Jurkat, Clone E6-1 (cell line): ENCODE data around the gene RIT1.
"Not testable (repeated sequence)": the region's sequence is repeated elsewhere in the genome, so short reads cannot be mapped to it uniquely, and the experiment has no call there.

ENCODE experiments used
- DNase-seq: peaks from one replicate; pipeline ENCODE4 v3.0.0-alpha.2; 2011; ENCODE audit warnings: low read depth, low spot score
- H3K4me3 ChIP-seq: 2 replicates; pipeline ENCODE4 v1.5.1; 2011; ENCODE audit warnings: mild to moderate bottlenecking, low read length, control low read depth, moderate library complexity

Gene RIT1

GRCh38 chr1:155934097-155934935 is 23.2 kb upstream of the RIT1 start, which contains the start of gene KHDC4:
Gene KHDC4 (minus strand): TSS chr1:155934413. CDS start chr1:155934373, 40 bp downstream.
- H3K4me3 ChIP-seq: peak within 1 kb of the TSS; percentile 98
- peak; percentile 99 for DNase-seq

GRCh38 chr1:155933591-155934096 is 22.5 kb upstream of the RIT1 start:
- DNase-seq: no peak

GRCh38 chr1:155932487-155932886 is 21.3 kb upstream of the RIT1 start:
- DNase-seq: no peak
- H3K4me3 ChIP-seq: no peak overlapping the region; the same call in 1 of the 2 replicates

More at GRCh38 chr1:155933591-155934096, 22.5 kb upstream of the RIT1 start:
- peak overlapping the region; percentile 98 for H3K4me3 ChIP-seq

GRCh38 chr1:155932081-155932480 is 20.9 kb upstream of the RIT1 start:
- no peak for DNase-seq
- no peak overlapping the region for H3K4me3 ChIP-seq

GRCh38 chr1:155931332-155932038 is 20.3 kb upstream of the RIT1 start:
- no peak overlapping the region for H3K4me3 ChIP-seq
- no peak for DNase-seq

GRCh38 chr1:155930725-155931124 is 19.6 kb upstream of the RIT1 start:
- DNase-seq, H3K4me3 ChIP-seq: not testable (repeated sequence)

GRCh38 chr1:155929057-155929456 is 17.9 kb upstream of the RIT1 start:
- no peak for DNase-seq
- H3K4me3 ChIP-seq: no peak overlapping the region

GRCh38 chr1:155925506-155925905 is 14.4 kb upstream of the RIT1 start:
- DNase-seq: no peak
- no peak overlapping the region for H3K4me3 ChIP-seq

GRCh38 chr1:155920717-155921116 is 9.6 kb upstream of the RIT1 start:
- no peak for DNase-seq
- no peak overlapping the region for H3K4me3 ChIP-seq

GRCh38 chr1:155919801-155920200 is 8.7 kb upstream of the RIT1 start:
- H3K4me3 ChIP-seq: no peak overlapping the region
- DNase-seq: no peak

GRCh38 chr1:155918660-155919059 is 7.5 kb upstream of the RIT1 start:
- H3K4me3 ChIP-seq: no peak overlapping the region
- DNase-seq: no peak

- no peak overlapping the region for H3K4me3 ChIP-seq
- no peak for DNase-seq
Observed at GRCh38 chr1:155913969-155914757, 3.0 kb upstream of the RIT1 start.

- no peak for DNase-seq
- H3K4me3 ChIP-seq: no peak overlapping the region
Observed at GRCh38 chr1:155912056-155912536, 947 bp upstream of the RIT1 start.

- no peak for DNase-seq
- H3K4me3 ChIP-seq: peak overlapping the region; percentile 70
Observed at GRCh38 chr1:155910621-155911121, 478 bp downstream of the RIT1 start.

GRCh38 chr1:155909894-155910293 is 1.3 kb downstream of the RIT1 start:
- no peak for DNase-seq
- H3K4me3 ChIP-seq: no peak overlapping the region

GRCh38 chr1:155904261-155904660 is 6.9 kb downstream of the RIT1 start:
- no peak overlapping the region for H3K4me3 ChIP-seq
- DNase-seq: no peak

- no peak for DNase-seq
- H3K4me3 ChIP-seq: no peak overlapping the region
Observed at GRCh38 chr1:155900161-155900560, 11.0 kb downstream of the RIT1 start.

GRCh38 chr1:155899683-155900082 is 11.5 kb downstream of the RIT1 start:
- no peak overlapping the region for H3K4me3 ChIP-seq
- no peak for DNase-seq

GRCh38 chr1:155898888-155899287 is 12.3 kb downstream of the RIT1 start:
- H3K4me3 ChIP-seq: no peak overlapping the region
- no peak for DNase-seq
